HepG2 (cell line): ENCODE measurements around the gene NAA16. TPM values are rescaled to one million over a fixed set of nuclear protein-coding genes. Genes with fewer than 3 reads are reported as not detected.

Experiments
- ATAC-seq: fragments of 200-7000 bp; cut with Tn5 transposase; 3 replicates; pipeline ENCODE4 v1.9.1; 2020; ENCODE audit warnings: mild to moderate bottlenecking, moderate library complexity
- BruUV-seq: library from RNA; stranded (reverse); fragments of 400-500 nt; replicated peaks from 2 replicates; lab custom pipeline; 2021; lab: Mats Ljungman, UMichigan
- CTCF ChIA-PET: fragments of 300-600 bp; formaldehyde crosslinking; extraction: SDS; loops from one replicate; lab custom pipeline; 2021; ENCODE audit warnings: low total read pairs, inconsistent platforms, low intra/inter-chr PET ratio; lab: Yijun Ruan, JAX
- POLR2A ChIA-PET: fragments of 350-600 bp; sonication (Branson Sonifier 250); formaldehyde crosslinking; loops from one replicate; lab custom pipeline; 2020; ENCODE audit warnings: antibody characterized with exemption, inconsistent platforms; lab: Yijun Ruan, JAX
- DNase-seq: peaks from one replicate; pipeline ENCODE4 v3.0.0-alpha.2; 2015; ENCODE audit warnings: low spot score
- FAIRE-seq: peaks from 3 replicates; lab custom pipeline; 2011; peaks lifted over from hg19 to GRCh38; lab: Jason Lieb, UNC
- H2AFZ ChIP-seq: one replicate; pipeline ENCODE4 v1.6.1; 2011; ENCODE audit warnings: low read length, inconsistent platforms
- H3K27ac ChIP-seq: fragments of 300-600 bp; 3 replicates; pipeline ENCODE4 v1.8.0; 2011; ENCODE audit warnings: mixed run types, mild to moderate bottlenecking, mixed read lengths, low read length, inconsistent platforms; ENCODE audit not compliant: insufficient read depth; ENCODE audit errors: extremely low read length
- H3K27me3 ChIP-seq, 2 experiments: fragments of 200-600 bp in 1 of 2; 2 replicates in 1 of 2; 3 replicates in 1 of 2; pipeline versions ENCODE4 v1.6.0 to v1.8.0; 2011; ENCODE audit warnings: low read length in 2 of 2, mild to moderate bottlenecking in 2 of 2, moderate library complexity in 2 of 2, inconsistent platforms in 1 of 2; ENCODE audit not compliant: insufficient read depth in 2 of 2, control insufficient read depth in 1 of 2
- H3K36me3 ChIP-seq, 2 experiments: fragments of 200-600 bp in 1 of 2; replicated peaks in 1 of 2; 2 replicates in 1 of 2; 3 replicates in 1 of 2; pipeline versions ENCODE4 v1.5.1 to v1.8.0; 2011; ENCODE audit warnings: low read length in 2 of 2, inconsistent platforms in 1 of 2; ENCODE audit not compliant: insufficient read depth in 2 of 2, control insufficient read depth in 1 of 2
- H3K4me1 ChIP-seq: 2 replicates; pipeline ENCODE4 v1.5.1; 2012; ENCODE audit warnings: low read length, inconsistent platforms; ENCODE audit not compliant: insufficient read depth
- H3K4me2 ChIP-seq: 2 replicates; pipeline ENCODE4 v1.6.0; 2011; ENCODE audit warnings: low read depth, low read length, inconsistent platforms
- H3K4me3 ChIP-seq, 3 experiments: fragments of 200-600 bp in 1 of 3; sonication (generic), shearing (Covaris generic) in 1 of 3; replicated peaks in 1 of 3; 2 replicates each; pipeline ENCODE4 v1.5.1; 2011 to 2016; ENCODE audit warnings: low read length in 3 of 3, inconsistent platforms in 2 of 3, low read depth in 2 of 3, mild to moderate bottlenecking in 2 of 3, control low read depth in 1 of 3, mixed read lengths in 1 of 3; ENCODE audit not compliant: insufficient read depth in 1 of 3
- H3K79me2 ChIP-seq: one replicate; pipeline ENCODE4 v1.6.1; 2011; ENCODE audit warnings: low read length, inconsistent platforms; ENCODE audit not compliant: insufficient read depth
- H3K9ac ChIP-seq: 2 replicates; pipeline ENCODE4 v1.6.0; 2011; ENCODE audit warnings: mild to moderate bottlenecking, low read depth, low read length, inconsistent platforms; ENCODE audit not compliant: insufficient read depth
- H3K9me3 ChIP-seq: 2 replicates; pipeline ENCODE4 v1.5.1; 2012; ENCODE audit warnings: mild to moderate bottlenecking, low read length
- H4K20me1 ChIP-seq: 2 replicates; pipeline ENCODE4 v1.6.0; 2011; ENCODE audit warnings: inconsistent platforms, mild to moderate bottlenecking, low read length, moderate library complexity; ENCODE audit not compliant: insufficient read depth
- MXD3 ChIP-seq: IDR thresholded peaks from 2 replicates; pipeline ENCODE4 v1.6.1; 2016; ENCODE audit warnings: mild to moderate bottlenecking, missing biosample characterization, missing genetic modification reagents
- PRDM15 ChIP-seq: sonication (generic); formaldehyde crosslinking; IDR thresholded peaks from 2 replicates; pipeline ENCODE4 v1.4.0; 2020; ENCODE audit warnings: missing genetic modification reagents
- U2AF2 ChIP-seq: fragments of 200-400 bp; formaldehyde crosslinking; IDR thresholded peaks from 2 replicates; pipeline ENCODE4 v1.6.1; 2017; ENCODE audit warnings: low read depth, mild to moderate bottlenecking, low read length
- ZBTB38 ChIP-seq: sonication (generic); formaldehyde crosslinking; IDR thresholded peaks from 2 replicates; pipeline ENCODE4 v1.5.1; 2020; ENCODE audit warnings: mild to moderate bottlenecking, missing genetic modification reagents
- ZNF264 ChIP-seq: sonication (generic); formaldehyde crosslinking; IDR thresholded peaks from 2 replicates; pipeline ENCODE4 v1.4.0; 2020; ENCODE audit warnings: missing genetic modification reagents
- ZNF343 ChIP-seq: sonication (generic); formaldehyde crosslinking; IDR thresholded peaks from 2 replicates; pipeline ENCODE4 v1.4.0; 2020; ENCODE audit warnings: mild to moderate bottlenecking, missing genetic modification reagents
- ZNF546 ChIP-seq: sonication (generic); formaldehyde crosslinking; conservative IDR thresholded peaks from 2 replicates; pipeline ENCODE4 v1.8.1; 2023; ENCODE audit warnings: mild to moderate bottlenecking, missing genetic modification reagents
- ZSCAN31 ChIP-seq: sonication (generic); formaldehyde crosslinking; IDR thresholded peaks from 2 replicates; pipeline ENCODE4 v1.5.0; 2020; ENCODE audit warnings: low read depth, mild to moderate bottlenecking, missing genetic modification reagents
- WGBS: methylation state at CpG from one replicate; pipeline ENCODE4 v1.1.6; 2017; ENCODE audit warnings: low lambda C conversion rate; 5-methylcytosine and 5-hydroxymethylcytosine counted together
- in situ Hi-C: cut with HindIII; loops from 2 replicates; pipeline ENCODE4 v1.10.0; 2017; ENCODE audit warnings: low pct_unique_long_range_greater_than_20kb; ENCODE audit not compliant: extremely low pct_ligation_motif_present
- intact Hi-C: fragments of 100-400 bp; cut with micrococcal nuclease; formaldehyde crosslinking; loops from one replicate; pipeline ENCODE4 v1.10.0; 2022; ENCODE audit not compliant: unreplicated experiment
- polyA plus RNA-seq, 8 experiments: library from polyadenylated mRNA; depleted of rRNA in 3 of 8; stranded (reverse) in 7 of 8; unstranded in 1 of 8; fragments of >200 nt; fragmentation: Illumina TruSeq in 4 of 8; extraction: Trizol in 4 of 8; gene quantifications; 2 replicates each; pipeline versions ENCODE4 v1.2.1 to v1.2.3, GENCODE V29; 2011 to 2016; ENCODE audit warnings: low read depth in 4 of 8, missing spikeins in 1 of 8, mixed read lengths in 1 of 8; ENCODE audit not compliant: insufficient read depth in 1 of 8
- total RNA-seq, 5 experiments: library from RNA; depleted of rRNA; stranded (reverse); fragments of >200 nt; fragmentation: Illumina TruSeq; extraction: Trizol; gene quantifications; 2 replicates each; pipeline ENCODE4 v1.2.3, GENCODE V29; 2016; ENCODE audit warnings: low read depth in 1 of 5

Gene NAA16
- total and polyA plus RNA-seq, 2 of the 13 experiments (the other 11 are each of a cell fraction or from before 2014, with no cell fraction given), result 9.2 to 15.1 TPM

GRCh38 chr13:41387576-41387975 is 76.5 kb downstream of the NAA16 start (continued):
- TF ChIP-seq PRDM15, result no peak

- no peaks in the 10 kb centered on the region for H3K36me3 ChIP-seq
- intact Hi-C loops (no loop called here), in situ Hi-C loops (no loop called here)
- H2AFZ ChIP-seq, result no peak overlapping the region
- no peaks in the 10 kb centered on the region for H4K20me1 ChIP-seq
- no TSS peak for BruUV-seq
- H3K4me2 ChIP-seq, result no peak overlapping the region
- no peak for TF ChIP-seq ZNF343 (CRISPR knock-in tag)
- TF ChIP-seq ZNF546, result no peak
- TF ChIP-seq U2AF2, result no peak
- TF ChIP-seq MXD3, result no peak
- TF ChIP-seq ZSCAN31 (CRISPR knock-in tag), result no peak
- TF ChIP-seq ZBTB38 (CRISPR knock-in tag), result no peak
- no peak for TF ChIP-seq ZNF264 (CRISPR knock-in tag)
- H3K79me2 ChIP-seq, result no peaks in the 10 kb centered on the region
- H3K27ac ChIP-seq, result no peak overlapping the region
- H3K4me3 ChIP-seq, result no peak overlapping the region
- no peak for DNase-seq
- ChIA-PET CTCF (no interaction called here), POLR2A (no interaction called here)
- FAIRE-seq, result no peak
- no peaks in the 10 kb centered on the region for H3K4me1 ChIP-seq
- H3K9ac ChIP-seq, result no peak overlapping the region
- 55% methylated on average over 6 of the region's 6 CpGs for WGBS
- H3K9me3 ChIP-seq, result no peaks in the 10 kb centered on the region
- no peaks in the 10 kb centered on the region for H3K27me3 ChIP-seq
- no peak for ATAC-seq
Observed at GRCh38 chr13:41388143-41388881, 77.2 kb downstream of the NAA16 start.
